Gastrocnemius medialis (tissue), 4 donors: ENCODE data around the gene ZSWIM2.

ENCODE experiments used
- POLR2A ChIP-seq, 2 donors: fragments of 450-650 bp; IDR thresholded peaks; one replicate each; pipeline ENCODE4 v1.6.1; 2017; ENCODE audit warnings: antibody characterized with exemption in 2 of 2, mild to moderate bottlenecking in 2 of 2, moderate library complexity in 2 of 2
- TF ChIP-seq, protein P1 (sequence below), 5 experiments: fragments of 450-650 bp in 3 of 5; fragments of 200-600 bp in 2 of 5; sonication (generic) in 2 of 5; IDR thresholded peaks in 4 of 5; conservative IDR thresholded peaks in 1 of 5; 1 replicate in 4 of 5; 2 replicates in 1 of 5; pipeline ENCODE4 v1.5.1; 2016 to 2019; ENCODE audit warnings: antibody characterized with exemption in 5 of 5, mild to moderate bottlenecking in 3 of 5, moderate library complexity in 3 of 5

GRCh38 chr2:186871881-186872280 is 22.9 kb upstream of the ZSWIM2 start:
- TF ChIP-seq, protein P1, sequence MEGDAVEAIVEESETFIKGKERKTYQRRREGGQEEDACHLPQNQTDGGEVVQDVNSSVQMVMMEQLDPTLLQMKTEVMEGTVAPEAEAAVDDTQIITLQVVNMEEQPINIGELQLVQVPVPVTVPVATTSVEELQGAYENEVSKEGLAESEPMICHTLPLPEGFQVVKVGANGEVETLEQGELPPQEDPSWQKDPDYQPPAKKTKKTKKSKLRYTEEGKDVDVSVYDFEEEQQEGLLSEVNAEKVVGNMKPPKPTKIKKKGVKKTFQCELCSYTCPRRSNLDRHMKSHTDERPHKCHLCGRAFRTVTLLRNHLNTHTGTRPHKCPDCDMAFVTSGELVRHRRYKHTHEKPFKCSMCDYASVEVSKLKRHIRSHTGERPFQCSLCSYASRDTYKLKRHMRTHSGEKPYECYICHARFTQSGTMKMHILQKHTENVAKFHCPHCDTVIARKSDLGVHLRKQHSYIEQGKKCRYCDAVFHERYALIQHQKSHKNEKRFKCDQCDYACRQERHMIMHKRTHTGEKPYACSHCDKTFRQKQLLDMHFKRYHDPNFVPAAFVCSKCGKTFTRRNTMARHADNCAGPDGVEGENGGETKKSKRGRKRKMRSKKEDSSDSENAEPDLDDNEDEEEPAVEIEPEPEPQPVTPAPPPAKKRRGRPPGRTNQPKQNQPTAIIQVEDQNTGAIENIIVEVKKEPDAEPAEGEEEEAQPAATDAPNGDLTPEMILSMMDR (IDR thresholded peaks at IDR 0.05 in 4 of 5, conservative IDR thresholded peaks at IDR 0.05 in 1 of 5) = no peak
- no peak for TF ChIP-seq POLR2A (IDR thresholded peaks at IDR 0.05)
